ENCODE measurements around the gene TMBIM4.
A peak's percentile ranks its signal among the peaks of the same experiment; 100 is the strongest.

The TMBIM4 gene

DNA sequence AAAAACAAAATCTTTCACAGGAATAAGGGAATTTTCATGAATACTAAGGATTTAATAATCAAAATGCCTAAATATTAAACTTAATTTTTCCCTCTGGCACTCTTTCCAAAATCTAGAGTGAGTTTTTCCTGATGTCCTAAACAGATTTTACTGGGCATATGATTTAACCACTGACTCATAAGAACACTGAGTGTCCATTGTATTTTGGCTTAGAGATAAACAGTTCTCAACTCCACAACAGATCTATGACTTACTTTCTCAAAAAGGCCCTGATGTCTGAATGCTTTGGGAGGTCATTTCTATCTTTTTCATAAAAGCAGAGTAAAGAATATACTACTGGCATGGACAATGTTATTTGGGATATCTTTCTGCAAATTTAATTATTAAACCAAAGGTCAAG, 15.0 kb downstream of the TMBIM4 start:
- no peak overlapping the region for H3K4me3 ChIP-seq (IDR thresholded peaks at IDR 0.05; ENCODE audit: insufficient read depth, low read depth, low read length)
- no peaks in the 10 kb centered on the region for H3K79me2 ChIP-seq (ENCODE audit: insufficient read depth, low read depth)
- no peak overlapping the region for H2AFZ ChIP-seq (ENCODE audit: low read depth)
- no peak overlapping the region for H3K9ac ChIP-seq
- no peaks in the 10 kb centered on the region for H3K36me3 ChIP-seq (ENCODE audit: insufficient read depth)
- no peaks in the 10 kb centered on the region for H3K27me3 ChIP-seq (ENCODE audit: insufficient read depth, low read depth)
- no peaks in the 10 kb centered on the region for H3K4me1 ChIP-seq (ENCODE audit: low read depth, poor library complexity, severe bottlenecking)
- no peak for TF ChIP-seq CTCF (conservative IDR thresholded peaks at IDR 0.05; ENCODE audit: low read depth, low read length)
- no peak overlapping the region for H3K27ac ChIP-seq
- no peaks in the 10 kb centered on the region for H4K20me1 ChIP-seq (ENCODE audit: insufficient read depth)
- no peak overlapping the region for H3K4me2 ChIP-seq

DNA sequence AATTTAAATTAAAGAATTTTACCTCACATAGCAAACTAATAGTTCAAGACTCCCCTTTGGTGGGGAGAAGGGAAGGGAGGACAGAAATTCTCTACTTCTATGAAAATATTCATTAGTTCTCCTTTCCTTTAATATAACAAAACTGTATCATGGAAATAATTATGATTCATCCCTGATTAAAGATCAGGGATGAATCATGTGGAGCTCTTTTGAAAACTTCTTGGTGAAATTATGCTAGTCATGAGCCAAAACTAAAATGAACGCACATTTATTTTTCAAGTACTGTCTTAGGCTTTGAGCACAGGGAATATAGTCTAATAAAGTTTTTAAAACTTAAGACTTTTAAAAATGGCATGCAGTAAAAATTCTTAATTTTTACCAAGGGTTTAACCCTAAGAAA, 17.1 kb downstream of the TMBIM4 start:
- H2AFZ ChIP-seq (ENCODE audit: low read depth), result no peak overlapping the region
- TF ChIP-seq CTCF (conservative IDR thresholded peaks at IDR 0.05; ENCODE audit: low read depth, low read length), result no peak
- H4K20me1 ChIP-seq (ENCODE audit: insufficient read depth), result no peaks in the 10 kb centered on the region
- H3K9ac ChIP-seq, result no peak overlapping the region
- H3K79me2 ChIP-seq (ENCODE audit: insufficient read depth, low read depth), result no peaks in the 10 kb centered on the region
- no peak overlapping the region for H3K4me2 ChIP-seq
- H3K4me3 ChIP-seq (IDR thresholded peaks at IDR 0.05; ENCODE audit: insufficient read depth, low read depth, low read length), result no peak overlapping the region
- H3K27ac ChIP-seq, result no peak overlapping the region
- H3K4me1 ChIP-seq (ENCODE audit: low read depth, poor library complexity, severe bottlenecking), result no peaks in the 10 kb centered on the region
- H3K36me3 ChIP-seq (ENCODE audit: insufficient read depth), result no peaks in the 10 kb centered on the region
- H3K27me3 ChIP-seq (ENCODE audit: insufficient read depth, low read depth), result no peaks in the 10 kb centered on the region

GRCh38 chr12:66149702-66150398, 19.9 kb downstream of the TMBIM4 start:
- H3K4me3 ChIP-seq (IDR thresholded peaks at IDR 0.05; ENCODE audit: insufficient read depth, low read depth, low read length), result no peak overlapping the region
- no peak overlapping the region for H3K9ac ChIP-seq
- no peak overlapping the region for H3K27ac ChIP-seq
- H3K36me3 ChIP-seq (ENCODE audit: insufficient read depth), result no peaks in the 10 kb centered on the region
- no peaks in the 10 kb centered on the region for H3K79me2 ChIP-seq (ENCODE audit: insufficient read depth, low read depth)
- H3K4me1 ChIP-seq (ENCODE audit: low read depth, poor library complexity, severe bottlenecking), result peaks cover 2% of the 10 kb centered on the region
- H2AFZ ChIP-seq (ENCODE audit: low read depth), result no peak overlapping the region
- H3K4me2 ChIP-seq, result no peak overlapping the region
- TF ChIP-seq CTCF (conservative IDR thresholded peaks at IDR 0.05; ENCODE audit: low read depth, low read length), result 0 out of 2 replicates have a peak, but pooled peaks have one; percentile 44
- no peaks in the 10 kb centered on the region for H3K27me3 ChIP-seq (ENCODE audit: insufficient read depth, low read depth)
- no peaks in the 10 kb centered on the region for H4K20me1 ChIP-seq (ENCODE audit: insufficient read depth)

DNA sequence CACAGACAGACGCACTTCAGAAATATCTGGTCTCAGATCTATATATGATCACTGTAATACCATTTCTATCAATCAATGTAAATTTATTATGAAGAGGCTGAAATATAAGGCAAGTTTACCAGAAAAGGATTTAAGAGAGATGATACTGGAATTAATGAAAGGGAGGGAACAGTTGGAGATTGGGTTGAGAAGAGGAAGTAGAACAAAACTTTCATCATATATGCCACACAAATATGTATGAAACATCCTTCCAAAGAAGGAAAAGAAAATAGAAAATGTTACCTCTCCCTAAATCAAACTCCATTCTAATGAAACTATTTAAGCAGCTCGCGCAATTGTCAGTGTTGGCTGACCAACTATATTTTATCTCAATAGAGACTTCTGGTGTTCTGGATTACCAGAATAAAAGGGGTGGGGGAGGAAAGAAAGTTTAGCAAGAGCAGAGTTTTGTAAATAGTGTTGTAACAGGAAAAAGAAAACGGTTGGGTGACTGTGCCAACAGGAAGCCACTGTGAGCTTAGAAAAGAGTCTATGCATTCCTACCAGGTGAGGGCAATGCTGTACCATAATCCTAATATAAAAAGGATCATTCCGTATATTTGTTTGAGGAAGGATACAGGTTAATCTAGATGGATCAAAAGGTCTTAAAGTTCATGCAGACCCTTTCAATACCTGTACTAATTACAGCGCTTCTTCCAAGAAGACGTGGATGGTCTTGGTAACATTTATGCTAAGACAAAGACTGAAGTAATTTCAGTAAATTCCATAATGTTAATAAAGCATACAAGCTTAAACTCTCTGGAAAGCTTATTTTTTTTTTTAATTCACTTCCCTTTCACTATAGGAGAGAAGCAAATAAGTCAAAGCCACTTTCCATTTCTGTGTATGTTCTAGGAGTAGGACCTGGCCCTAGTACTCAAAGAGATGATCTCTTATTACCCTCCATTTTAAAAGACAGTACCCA, 24.7 kb downstream of the TMBIM4 start:
- H3K27ac ChIP-seq, result 0 out of 2 replicates have a peak overlapping the region, but pooled peaks have one; percentile 7
- H4K20me1 ChIP-seq (ENCODE audit: insufficient read depth), result no peaks in the 10 kb centered on the region
- H3K4me1 ChIP-seq (ENCODE audit: low read depth, poor library complexity, severe bottlenecking), result peaks cover 5% of the 10 kb centered on the region
- H3K9ac ChIP-seq, result no peak overlapping the region
- no peak overlapping the region for H2AFZ ChIP-seq (ENCODE audit: low read depth)
- no peaks in the 10 kb centered on the region for H3K27me3 ChIP-seq (ENCODE audit: insufficient read depth, low read depth)
- no peak overlapping the region for H3K4me3 ChIP-seq (IDR thresholded peaks at IDR 0.05; ENCODE audit: insufficient read depth, low read depth, low read length)
- H3K36me3 ChIP-seq (ENCODE audit: insufficient read depth), result no peaks in the 10 kb centered on the region; the same call in 1 of the 2 replicates
- TF ChIP-seq CTCF (conservative IDR thresholded peaks at IDR 0.05; ENCODE audit: low read depth, low read length), result peak; percentile 74
- H3K79me2 ChIP-seq (ENCODE audit: insufficient read depth, low read depth), result no peaks in the 10 kb centered on the region
- H3K4me2 ChIP-seq, result no peak overlapping the region
